ENCODE data around the gene GPR137B.

- TF ChIP-seq POLR2A (IDR thresholded peaks at IDR 0.05; ENCODE audit: low read depth, low read length) = no peak
- TF ChIP-seq POLR2AphosphoS5 (IDR thresholded peaks at IDR 0.05; ENCODE audit: low read depth, low read length) = no peak
Measured at GRCh38 chr1:236140705-236141446, 1.5 kb upstream of the GPR137B start.
